ENCODE measurements around the gene MAPKAPK2.

The MAPKAPK2 gene

GRCh38 chr1:206709322-206709721 is 24.6 kb downstream of the MAPKAPK2 start:
- H3F3A ChIP-seq (ENCODE audit: low read depth), result no peaks in the 10 kb centered on the region
- H3K4me3 ChIP-seq (ENCODE audit: low read length, poor library complexity, severe bottlenecking), result no peak overlapping the region
- no peak overlapping the region for H3K9ac ChIP-seq (ENCODE audit: low read depth, low read length, poor library complexity, severe bottlenecking)
- H3K27me3 ChIP-seq (ENCODE audit: insufficient read depth, low read length, poor library complexity, severe bottlenecking), result no peaks in the 10 kb centered on the region
- no peak overlapping the region for H2AFZ ChIP-seq (ENCODE audit: low read length)
- H3K9me3 ChIP-seq (ENCODE audit: insufficient read depth, low read depth, low read length), result no peaks in the 10 kb centered on the region
- H3K79me2 ChIP-seq (ENCODE audit: insufficient read depth, low read length), result peaks cover 99% of the 10 kb centered on the region
- no peak overlapping the region for H3K4me2 ChIP-seq (ENCODE audit: low read depth, low read length, poor library complexity, severe bottlenecking)
- peaks cover 58% of the 10 kb centered on the region for H4K20me1 ChIP-seq (ENCODE audit: insufficient read depth, low read length, poor library complexity, severe bottlenecking)
- TF ChIP-seq CTCF (conservative IDR thresholded peaks at IDR 0.05; ENCODE audit: low read length) (no peak), EZH2phosphoT487 (IDR thresholded peaks at IDR 0.05; ENCODE audit: borderline replicate concordance) (no peak)
- no peaks in the 10 kb centered on the region for H3K36me3 ChIP-seq (ENCODE audit: insufficient read depth, low read length)
- H3K4me1 ChIP-seq (ENCODE audit: insufficient read depth, low read length, poor library complexity, severe bottlenecking), result peaks cover 58% of the 10 kb centered on the region
- no peaks in the 10 kb centered on the region for H3K9me2 ChIP-seq (replicated peaks; ENCODE audit: low read depth, low read length)

GRCh38 chr1:206709772-206710459 is 25.2 kb downstream of the MAPKAPK2 start:
- Histone ChIP-seq H3K4me2 (ENCODE audit: low read depth, low read length, poor library complexity, severe bottlenecking) (no peak overlapping the region), H3K9ac (ENCODE audit: low read depth, low read length, poor library complexity, severe bottlenecking) (no peak overlapping the region), H3F3A (ENCODE audit: low read depth) (no peaks in the 10 kb centered on the region), H3K36me3 (ENCODE audit: insufficient read depth, low read length) (no peaks in the 10 kb centered on the region), H3K79me2 (ENCODE audit: insufficient read depth, low read length) (peaks cover 99% of the 10 kb centered on the region), H3K4me1 (ENCODE audit: insufficient read depth, low read length, poor library complexity, severe bottlenecking) (peaks cover 63% of the 10 kb centered on the region), H3K9me2 (replicated peaks; ENCODE audit: low read depth, low read length) (no peaks in the 10 kb centered on the region), H3K27me3 (ENCODE audit: insufficient read depth, low read length, poor library complexity, severe bottlenecking) (no peaks in the 10 kb centered on the region), H4K20me1 (ENCODE audit: insufficient read depth, low read length, poor library complexity, severe bottlenecking) (peaks cover 62% of the 10 kb centered on the region), H2AFZ (ENCODE audit: low read length) (no peak overlapping the region), H3K4me3 (ENCODE audit: low read length, poor library complexity, severe bottlenecking) (no peak overlapping the region), H3K9me3 (ENCODE audit: insufficient read depth, low read depth, low read length) (no peaks in the 10 kb centered on the region)
- TF ChIP-seq EZH2phosphoT487 (IDR thresholded peaks at IDR 0.05; ENCODE audit: borderline replicate concordance), result no peak
- no peak for TF ChIP-seq CTCF (conservative IDR thresholded peaks at IDR 0.05; ENCODE audit: low read length)

GRCh38 chr1:206710460-206710823 is 25.7 kb downstream of the MAPKAPK2 start:
- Histone ChIP-seq H3K9me2 (replicated peaks; ENCODE audit: low read depth, low read length) (no peaks in the 10 kb centered on the region), H4K20me1 (ENCODE audit: insufficient read depth, low read length, poor library complexity, severe bottlenecking) (peaks cover 61% of the 10 kb centered on the region), H3K4me3 (ENCODE audit: low read length, poor library complexity, severe bottlenecking) (no peak overlapping the region), H3K79me2 (ENCODE audit: insufficient read depth, low read length) (peaks cover 99% of the 10 kb centered on the region), H3F3A (ENCODE audit: low read depth) (no peaks in the 10 kb centered on the region), H3K27me3 (ENCODE audit: insufficient read depth, low read length, poor library complexity, severe bottlenecking) (no peaks in the 10 kb centered on the region), H2AFZ (ENCODE audit: low read length) (no peak overlapping the region), H3K36me3 (ENCODE audit: insufficient read depth, low read length) (no peaks in the 10 kb centered on the region), H3K9me3 (ENCODE audit: insufficient read depth, low read depth, low read length) (no peaks in the 10 kb centered on the region), H3K4me1 (ENCODE audit: insufficient read depth, low read length, poor library complexity, severe bottlenecking) (peaks cover 69% of the 10 kb centered on the region), H3K4me2 (ENCODE audit: low read depth, low read length, poor library complexity, severe bottlenecking) (no peak overlapping the region), H3K9ac (ENCODE audit: low read depth, low read length, poor library complexity, severe bottlenecking) (no peak overlapping the region)
- TF ChIP-seq CTCF (conservative IDR thresholded peaks at IDR 0.05; ENCODE audit: low read length) (no peak), EZH2phosphoT487 (IDR thresholded peaks at IDR 0.05; ENCODE audit: borderline replicate concordance) (no peak)

Data from Loucy (cell line).